Measurements from ENCODE around the gene ARSD.

GRCh38 chrX:2910109-2910508, 19.0 kb downstream of the ARSD start:
- TF ChIP-seq NR1H2 (CRISPR knock-in tag; IDR thresholded peaks at IDR 0.05; ENCODE audit: borderline replicate concordance, low read depth) (no peak), RBFOX2 (IDR thresholded peaks at IDR 0.05; ENCODE audit: low read depth, low read length) (no peak), CTCF (CRISPR knock-in tag; IDR thresholded peaks at IDR 0.05) (no peak), NCOA1 (CRISPR knock-in tag; IDR thresholded peaks at IDR 0.05) (no peak), HNRNPLL (IDR thresholded peaks at IDR 0.05; ENCODE audit: low read depth, low read length, poor library complexity, severe bottlenecking) (no peak)
